ENCODE measurements around the gene GADD45A. TPM values are rescaled to one million over a fixed set of nuclear protein-coding genes. Genes with fewer than 3 reads are reported as not detected.
"Not testable (repeated sequence)": the region's sequence is repeated elsewhere in the genome, so short reads cannot be mapped to it uniquely, and the experiment has no call there.

GADD45A gene
- total and polyA plus RNA-seq, 7 experiments from 2014 or later: 7.0 to 70.4 (median 16.7) TPM

- Mint-ChIP-seq H3K4me3 (no peak overlapping the region), H3K27ac (no peak overlapping the region), H3K27me3 (peaks cover 0 to 16% (median 0%) of the 10 kb centered on the region in 5 donors), H3K36me3 (no peaks in the 10 kb centered on the region), H3K9me3 (peaks cover 0 to 2% (median 0%) of the 10 kb centered on the region in 11 donors), H3K4me1 (no peaks in the 10 kb centered on the region)
- H3K4me1 ChIP-seq (ENCODE audit: control insufficient read depth in 2 of 2, insufficient read depth in 2 of 2, low read length in 2 of 2): no peaks in the 10 kb centered on the region
- POLR2A ChIA-PET: no interaction called here
- H3K36me3 ChIP-seq (ENCODE audit: control insufficient read depth in 2 of 3, insufficient read depth in 3 of 3, low read length in 3 of 3): no peaks in the 10 kb centered on the region
- DNase-seq: no peak
- intact Hi-C loops (cut with micrococcal nuclease): no loop called here
- H3K27me3 ChIP-seq (ENCODE audit: control insufficient read depth in 2 of 2, insufficient read depth in 2 of 2, low read length in 2 of 2): no peaks in the 10 kb centered on the region
- H3K27ac ChIP-seq (ENCODE audit: low read depth, low read length): no peak overlapping the region
- H3K9me3 ChIP-seq (ENCODE audit: control insufficient read depth in 2 of 3, low read length in 3 of 3): no peaks in the 10 kb centered on the region
- H3K4me3 ChIP-seq (ENCODE audit: low read length): no peak overlapping the region
- CTCF ChIA-PET: no interaction called here
- no peak for ATAC-seq
These were observed 32.2 kb upstream of the GADD45A start for GRCh38 chr1:67652800-67653199.

- H3K36me3 ChIP-seq (ENCODE audit: control insufficient read depth in 2 of 3, insufficient read depth in 3 of 3, low read length in 3 of 3): no peaks in the 10 kb centered on the region
- no peak for DNase-seq
- no peaks in the 10 kb centered on the region for H3K27me3 ChIP-seq (ENCODE audit: control insufficient read depth in 2 of 2, insufficient read depth in 2 of 2, low read length in 2 of 2)
- H3K36me3 Mint-ChIP-seq: no peaks in the 10 kb centered on the region
- no peak for ATAC-seq
- POLR2A ChIA-PET: no interaction called here
- no peak overlapping the region for H3K4me3 ChIP-seq (ENCODE audit: low read length)
- no peaks in the 10 kb centered on the region for H3K9me3 ChIP-seq (ENCODE audit: control insufficient read depth in 2 of 3, low read length in 3 of 3)
- no peak overlapping the region for H3K27ac Mint-ChIP-seq
- no peaks in the 10 kb centered on the region for H3K4me1 Mint-ChIP-seq
- H3K4me1 ChIP-seq (ENCODE audit: control insufficient read depth in 2 of 2, insufficient read depth in 2 of 2, low read length in 2 of 2): no peaks in the 10 kb centered on the region
- no peak overlapping the region for H3K27ac ChIP-seq (ENCODE audit: low read depth, low read length)
- CTCF ChIA-PET: no interaction called here
- intact Hi-C loops (cut with micrococcal nuclease): no loop called here
- H3K27me3 Mint-ChIP-seq: peaks cover 0 to 16% (median 0%) of the 10 kb centered on the region in 5 donors
- peaks cover 0 to 2% (median 0%) of the 10 kb centered on the region in 11 donors for H3K9me3 Mint-ChIP-seq
- H3K4me3 Mint-ChIP-seq: no peak overlapping the region
These were observed 31.7 kb upstream of the GADD45A start for GRCh38 chr1:67653304-67653703.

- DNase-seq: no peak
- Mint-ChIP-seq H3K27ac (no peak overlapping the region), H3K4me1 (no peaks in the 10 kb centered on the region), H3K9me3 (peaks cover 0 to 3% (median 0%) of the 10 kb centered on the region in 11 donors), H3K36me3 (no peaks in the 10 kb centered on the region), H3K27me3 (peaks cover 7 to 30% (median 10%) of the 10 kb centered on the region in 5 donors), H3K4me3 (no peak overlapping the region)
- Histone ChIP-seq H3K9me3 (ENCODE audit: control insufficient read depth in 2 of 3, low read length in 3 of 3) (no peaks in the 10 kb centered on the region), H3K27ac (ENCODE audit: low read depth, low read length) (no peak overlapping the region), H3K36me3 (ENCODE audit: control insufficient read depth in 2 of 3, insufficient read depth in 3 of 3, low read length in 3 of 3) (no peaks in the 10 kb centered on the region), H3K4me3 (ENCODE audit: low read length) (no peak overlapping the region), H3K4me1 (ENCODE audit: control insufficient read depth in 2 of 2, insufficient read depth in 2 of 2, low read length in 2 of 2) (no peaks in the 10 kb centered on the region), H3K27me3 (ENCODE audit: control insufficient read depth in 2 of 2, insufficient read depth in 2 of 2, low read length in 2 of 2) (no peaks in the 10 kb centered on the region)
- POLR2A ChIA-PET: interaction anchor here (0.7 kb wide), 1 partner anchor 70 kb away, joined by 4 read pairs; no protein-coding TSS in a partner anchor
- intact Hi-C loops (cut with micrococcal nuclease): no loop called here
- no peak for ATAC-seq
- CTCF ChIA-PET: no interaction called here
These were observed 29.4 kb upstream of the GADD45A start for GRCh38 chr1:67655581-67655980.

GRCh38 chr1:67657152-67657551 is 27.8 kb upstream of the GADD45A start:
- H3K4me1 ChIP-seq (ENCODE audit: control insufficient read depth in 2 of 2, insufficient read depth in 2 of 2, low read length in 2 of 2); H3K4me1 Mint-ChIP-seq; H3K4me3 Mint-ChIP-seq; H3K27me3 ChIP-seq (ENCODE audit: control insufficient read depth in 2 of 2, insufficient read depth in 2 of 2, low read length in 2 of 2); H3K9me3 ChIP-seq (ENCODE audit: control insufficient read depth in 2 of 3, low read length in 3 of 3); H3K4me3 ChIP-seq (ENCODE audit: low read length); DNase-seq; H3K27ac ChIP-seq (ENCODE audit: low read depth, low read length); H3K36me3 Mint-ChIP-seq; CTCF ChIA-PET; H3K27ac Mint-ChIP-seq; ATAC-seq; H3K9me3 Mint-ChIP-seq; H3K36me3 ChIP-seq (ENCODE audit: control insufficient read depth in 2 of 3, insufficient read depth in 3 of 3, low read length in 3 of 3); intact Hi-C loops (cut with micrococcal nuclease): not testable (repeated sequence)
- peaks cover 10 to 34% (median 19%) of the 10 kb centered on the region in 5 donors for H3K27me3 Mint-ChIP-seq
- POLR2A ChIA-PET: interaction anchor here (1.5 kb wide), 1 partner anchor 29 kb away, joined by 3 read pairs; the partner anchor contains the start of gene GADD45A

- Histone ChIP-seq H3K27me3 (ENCODE audit: control insufficient read depth in 2 of 2, insufficient read depth in 2 of 2, low read length in 2 of 2) (no peaks in the 10 kb centered on the region), H3K4me3 (ENCODE audit: low read length) (no peak overlapping the region), H3K36me3 (ENCODE audit: control insufficient read depth in 2 of 3, insufficient read depth in 3 of 3, low read length in 3 of 3) (no peaks in the 10 kb centered on the region), H3K9me3 (ENCODE audit: control insufficient read depth in 2 of 3, low read length in 3 of 3) (no peaks in the 10 kb centered on the region), H3K27ac (ENCODE audit: low read depth, low read length) (no peak overlapping the region), H3K4me1 (ENCODE audit: control insufficient read depth in 2 of 2, insufficient read depth in 2 of 2, low read length in 2 of 2) (no peaks in the 10 kb centered on the region)
- H3K4me3 Mint-ChIP-seq: no peak overlapping the region
- peaks cover 10 to 38% (median 29%) of the 10 kb centered on the region in 5 donors for H3K27me3 Mint-ChIP-seq
- H3K4me1 Mint-ChIP-seq: no peaks in the 10 kb centered on the region
- H3K9me3 Mint-ChIP-seq: peaks cover 0 to 3% (median 0%) of the 10 kb centered on the region in 11 donors
- CTCF ChIA-PET: no interaction called here
- H3K36me3 Mint-ChIP-seq: no peaks in the 10 kb centered on the region
- no peak overlapping the region for H3K27ac Mint-ChIP-seq
- no peak for DNase-seq
- no peak for ATAC-seq
- intact Hi-C loops (cut with micrococcal nuclease): no loop called here
- POLR2A ChIA-PET: no interaction called here
These were observed 25.8 kb upstream of the GADD45A start for GRCh38 chr1:67659229-67659628.

- peaks cover 10 to 47% (median 33%) of the 10 kb centered on the region in 5 donors for H3K27me3 Mint-ChIP-seq
- H3K4me3 ChIP-seq (ENCODE audit: low read length): no peak overlapping the region
- ATAC-seq: no peak
- POLR2A ChIA-PET: no interaction called here
- H3K36me3 ChIP-seq (ENCODE audit: control insufficient read depth in 2 of 3, insufficient read depth in 3 of 3, low read length in 3 of 3): no peaks in the 10 kb centered on the region
- no peaks in the 10 kb centered on the region for H3K27me3 ChIP-seq (ENCODE audit: control insufficient read depth in 2 of 2, insufficient read depth in 2 of 2, low read length in 2 of 2)
- no peaks in the 10 kb centered on the region for H3K9me3 ChIP-seq (ENCODE audit: control insufficient read depth in 2 of 3, low read length in 3 of 3)
- no peak overlapping the region for H3K27ac ChIP-seq (ENCODE audit: low read depth, low read length)
- no peak overlapping the region for H3K27ac Mint-ChIP-seq
- no peaks in the 10 kb centered on the region for H3K4me1 Mint-ChIP-seq
- no peaks in the 10 kb centered on the region for H3K4me1 ChIP-seq (ENCODE audit: control insufficient read depth in 2 of 2, insufficient read depth in 2 of 2, low read length in 2 of 2)
- H3K36me3 Mint-ChIP-seq: peaks cover 0 to 1% (median 0%) of the 10 kb centered on the region in 5 donors
- H3K4me3 Mint-ChIP-seq: no peak overlapping the region
- CTCF ChIA-PET: no interaction called here
- peaks cover 0 to 3% (median 0%) of the 10 kb centered on the region in 11 donors for H3K9me3 Mint-ChIP-seq
- intact Hi-C loops (cut with micrococcal nuclease): no loop called here
- DNase-seq: no peak
These were observed 22.1 kb upstream of the GADD45A start for GRCh38 chr1:67662884-67663283.

GRCh38 chr1:67664048-67664447 is 21.0 kb upstream of the GADD45A start:
- Histone ChIP-seq H3K36me3 (ENCODE audit: control insufficient read depth in 2 of 3, insufficient read depth in 3 of 3, low read length in 3 of 3) (no peaks in the 10 kb centered on the region), H3K9me3 (ENCODE audit: control insufficient read depth in 2 of 3, low read length in 3 of 3) (no peaks in the 10 kb centered on the region), H3K4me1 (ENCODE audit: control insufficient read depth in 2 of 2, insufficient read depth in 2 of 2, low read length in 2 of 2) (no peaks in the 10 kb centered on the region), H3K4me3 (ENCODE audit: low read length) (no peak overlapping the region), H3K27ac (ENCODE audit: low read depth, low read length) (no peak overlapping the region), H3K27me3 (ENCODE audit: control insufficient read depth in 2 of 2, insufficient read depth in 2 of 2, low read length in 2 of 2) (no peaks in the 10 kb centered on the region)
- Mint-ChIP-seq H3K27ac (no peak overlapping the region), H3K4me1 (no peaks in the 10 kb centered on the region), H3K9me3 (peaks cover 0 to 3% (median 0%) of the 10 kb centered on the region in 11 donors), H3K27me3 (peaks cover 10 to 48% (median 33%) of the 10 kb centered on the region in 5 donors), H3K4me3 (no peak overlapping the region), H3K36me3 (peaks cover 0 to 1% (median 0%) of the 10 kb centered on the region in 5 donors)
- ChIA-PET POLR2A (no interaction called here), CTCF (no interaction called here)
- DNase-seq: no peak
- no peak for ATAC-seq
- intact Hi-C loops (cut with micrococcal nuclease): no loop called here
